NCI-H748 (cell line): Measurements from ENCODE around the gene GOLGA6L2.

Source experiments
- DNase-seq: peaks from one replicate; lab custom pipeline; 2025; ENCODE audit not compliant: unreplicated experiment; lab: John Stamatoyannopoulos, UW

Gene GOLGA6L2

GRCh38 chr15:23395030-23395692, 51.9 kb downstream of the GOLGA6L2 start:
- no peak for DNase-seq
